Fibroblast of mammary gland (primary cell): ENCODE measurements around the gene ACSM2B.
"Not testable (repeated sequence)": the region's sequence is repeated elsewhere in the genome, so short reads cannot be mapped to it uniquely, and the experiment has no call there.

Experiments
- DNase-seq: peaks from one replicate; pipeline ENCODE4 v3.0.0-alpha.2; 2010; ENCODE audit warnings: low read depth
- H3K4me3 ChIP-seq: 2 replicates; pipeline ENCODE4 v1.5.1; 2011; ENCODE audit warnings: low read depth, mild to moderate bottlenecking, low read length, moderate library complexity; ENCODE audit not compliant: control insufficient read depth
- CTCF ChIP-seq: conservative IDR thresholded peaks from 2 replicates; pipeline ENCODE4 v1.5.1; 2011; ENCODE audit warnings: low read depth, low read length, inconsistent platforms; ENCODE audit not compliant: control insufficient read depth, insufficient read depth

The ACSM2B gene

GRCh38 chr16:20538181-20538580 lies 38.0 kb downstream of the ACSM2B start:
- TF ChIP-seq CTCF: no peak
- DNase-seq: no peak
- no peak overlapping the region for H3K4me3 ChIP-seq

GRCh38 chr16:20536669-20537068 lies 39.5 kb downstream of the ACSM2B start:
- H3K4me3 ChIP-seq, DNase-seq: not testable (repeated sequence)

GRCh38 chr16:20532284-20532792 lies 43.8 kb downstream of the ACSM2B start:
- not testable (repeated sequence) for H3K4me3 ChIP-seq, DNase-seq

GRCh38 chr16:20531795-20532194 lies 44.4 kb downstream of the ACSM2B start:
- H3K4me3 ChIP-seq, DNase-seq: not testable (repeated sequence)

GRCh38 chr16:20520103-20520502 lies 56.1 kb downstream of the ACSM2B start:
- TF ChIP-seq CTCF: no peak
- no peak overlapping the region for H3K4me3 ChIP-seq
- no peak for DNase-seq

- TF ChIP-seq CTCF: no peak
- DNase-seq: no peak
These were observed 56.9 kb downstream of the ACSM2B start for GRCh38 chr16:20519231-20519630.

GRCh38 chr16:20517149-20517548 lies 59.0 kb downstream of the ACSM2B start:
- no peak for DNase-seq
- TF ChIP-seq CTCF: no peak
- H3K4me3 ChIP-seq: no peak overlapping the region

More at GRCh38 chr16:20519231-20519630, 56.9 kb downstream of the ACSM2B start:
- no peak overlapping the region for H3K4me3 ChIP-seq

- no peak overlapping the region for H3K4me3 ChIP-seq
- TF ChIP-seq CTCF: no peak
- DNase-seq: no peak
These were observed 60.5 kb downstream of the ACSM2B start for GRCh38 chr16:20515688-20516090.
